DMS53 treated with DMSO at 0.1 percent for 48 hours (cell line): ENCODE results near the gene KITLG.
"Not testable (repeated sequence)": the region's sequence is repeated elsewhere in the genome, so short reads cannot be mapped to it uniquely, and the experiment has no call there.

ENCODE experiments used
- DNase-seq: peaks from one replicate; lab custom pipeline; 2025; ENCODE audit not compliant: unreplicated experiment; lab: John Stamatoyannopoulos, UW

Gene KITLG

GRCh38 chr12:88544991-88545980 lies 35.0 kb downstream of the KITLG start:
- DNase-seq = no peak

- no peak for DNase-seq
Measured at GRCh38 chr12:88539893-88540292, 40.4 kb downstream of the KITLG start.

GRCh38 chr12:88538697-88539096 lies 41.6 kb downstream of the KITLG start:
- no peak for DNase-seq

- no peak for DNase-seq
Measured at GRCh38 chr12:88538250-88538649, 42.0 kb downstream of the KITLG start.

GRCh38 chr12:88530868-88531267 lies 49.4 kb downstream of the KITLG start:
- no peak for DNase-seq

- no peak for DNase-seq
Measured at GRCh38 chr12:88529531-88530488, 50.5 kb downstream of the KITLG start.

- no peak for DNase-seq
Measured at GRCh38 chr12:88522961-88523360, 57.3 kb downstream of the KITLG start.

GRCh38 chr12:88520436-88520820 lies 59.8 kb downstream of the KITLG start:
- no peak for DNase-seq

- DNase-seq = no peak
Measured at GRCh38 chr12:88519802-88520435, 60.4 kb downstream of the KITLG start.

- DNase-seq = no peak
Measured at GRCh38 chr12:88518863-88519403, 61.3 kb downstream of the KITLG start.

- DNase-seq = no peak
Measured at GRCh38 chr12:88516811-88517210, 63.5 kb downstream of the KITLG start.

GRCh38 chr12:88510843-88511242 lies 69.4 kb downstream of the KITLG start:
- no peak for DNase-seq

GRCh38 chr12:88509851-88510250 lies 70.4 kb downstream of the KITLG start:
- no peak for DNase-seq

- no peak for DNase-seq
Measured at GRCh38 chr12:88509347-88509746, 70.9 kb downstream of the KITLG start.

GRCh38 chr12:88507851-88508250 lies 72.4 kb downstream of the KITLG start:
- not testable (repeated sequence) for DNase-seq

- DNase-seq = no peak
Measured at GRCh38 chr12:88507270-88507669, 73.0 kb downstream of the KITLG start.

GRCh38 chr12:88505696-88506095 lies 74.6 kb downstream of the KITLG start:
- DNase-seq = no peak

GRCh38 chr12:88503281-88503703 lies 77.0 kb downstream of the KITLG start:
- no peak for DNase-seq

- no peak for DNase-seq
Measured at GRCh38 chr12:88501972-88502938, 78.0 kb downstream of the KITLG start.
